Measurements from ENCODE around the gene MDH1B.

The MDH1B gene

GRCh38 chr2:206801418-206802189 lies 36.5 kb upstream of the MDH1B start:
- H3K4me3 ChIP-seq (ENCODE audit: control insufficient read depth, low read depth, low read length) = no peak overlapping the region
- no peak for TF ChIP-seq CTCF (IDR thresholded peaks at IDR 0.05; ENCODE audit: control insufficient read depth, insufficient read depth, low read depth, low read length, missing control alignments)
- DNase-seq (ENCODE audit: low read depth) = no peak

- H3K4me3 ChIP-seq (ENCODE audit: control insufficient read depth, low read depth, low read length) = no peak overlapping the region
- peak; percentile 38 for DNase-seq (ENCODE audit: low read depth)
These were observed 35.6 kb upstream of the MDH1B start for GRCh38 chr2:206800506-206801417.

GRCh38 chr2:206799083-206799482 lies 34.0 kb upstream of the MDH1B start:
- DNase-seq (ENCODE audit: low read depth) = no peak
- no peak overlapping the region for H3K4me3 ChIP-seq (ENCODE audit: control insufficient read depth, low read depth, low read length)
- no peak for TF ChIP-seq CTCF (IDR thresholded peaks at IDR 0.05; ENCODE audit: control insufficient read depth, insufficient read depth, low read depth, low read length, missing control alignments)

More at GRCh38 chr2:206800506-206801417, 35.6 kb upstream of the MDH1B start:
- peak; percentile 72 for TF ChIP-seq CTCF (IDR thresholded peaks at IDR 0.05; ENCODE audit: control insufficient read depth, insufficient read depth, low read depth, low read length, missing control alignments)

- TF ChIP-seq CTCF (IDR thresholded peaks at IDR 0.05; ENCODE audit: control insufficient read depth, insufficient read depth, low read depth, low read length, missing control alignments) = no peak
- DNase-seq (ENCODE audit: low read depth) = no peak
- no peak overlapping the region for H3K4me3 ChIP-seq (ENCODE audit: control insufficient read depth, low read depth, low read length)
These were observed 32.9 kb upstream of the MDH1B start for GRCh38 chr2:206798000-206798399.

GRCh38 chr2:206797376-206797775 lies 32.2 kb upstream of the MDH1B start:
- DNase-seq (ENCODE audit: low read depth) = no peak
- H3K4me3 ChIP-seq (ENCODE audit: control insufficient read depth, low read depth, low read length) = no peak overlapping the region
- TF ChIP-seq CTCF (IDR thresholded peaks at IDR 0.05; ENCODE audit: control insufficient read depth, insufficient read depth, low read depth, low read length, missing control alignments) = no peak

- H3K4me3 ChIP-seq (ENCODE audit: control insufficient read depth, low read depth, low read length) = no peak overlapping the region
- TF ChIP-seq CTCF (IDR thresholded peaks at IDR 0.05; ENCODE audit: control insufficient read depth, insufficient read depth, low read depth, low read length, missing control alignments) = no peak
- DNase-seq (ENCODE audit: low read depth) = no peak
These were observed 27.5 kb upstream of the MDH1B start for GRCh38 chr2:206792645-206793044.

Measured in AG09309 (cell line).